ENCODE results near the gene SLC5A5. TPM values are rescaled to one million over a fixed set of nuclear protein-coding genes. Genes with fewer than 3 reads are reported as not detected.
A peak's percentile ranks its signal among the peaks of the same experiment; 100 is the strongest.

SLC5A5 gene
- polyA plus RNA-seq, 3 donors: 0.05 to 0.07 (median 0.06) TPM

- no peak for DNase-seq (ENCODE audit: extremely low read depth in 1 of 11, low read depth in 9 of 11, low spot score in 4 of 11)
Measured at GRCh38 chr19:17843292-17843827, 28.4 kb upstream of the SLC5A5 start.

DNA sequence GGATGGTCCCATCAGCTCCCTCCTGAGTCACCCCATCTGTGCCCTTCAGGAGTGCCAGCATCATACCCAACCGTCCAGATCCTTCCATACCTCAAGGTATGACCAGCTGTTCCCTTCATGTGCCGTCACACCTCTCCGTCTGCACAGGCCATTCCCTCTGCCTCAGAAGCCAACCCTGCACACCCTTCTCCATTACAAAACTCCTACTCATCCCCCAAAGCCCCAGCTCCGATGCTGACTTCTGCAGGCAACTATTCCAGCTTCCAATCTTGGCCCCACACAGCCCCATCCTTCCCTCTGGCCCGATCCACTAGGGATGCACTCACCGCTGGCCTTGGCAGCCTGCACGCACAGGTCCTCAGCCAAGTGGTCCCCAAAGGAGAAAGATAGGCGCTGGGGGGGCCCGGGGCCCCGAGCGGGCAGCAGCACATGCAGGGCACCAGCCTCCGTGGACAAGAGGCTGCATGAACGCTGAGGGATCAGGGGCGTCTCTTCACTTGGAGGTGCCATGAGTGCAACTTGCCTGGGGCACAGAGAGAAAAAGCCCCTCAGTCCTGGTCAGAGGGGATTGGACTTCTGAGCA lies 27.7 kb upstream of the SLC5A5 start:
- no peak for DNase-seq (ENCODE audit: extremely low read depth in 1 of 11, low read depth in 9 of 11, low spot score in 4 of 11)

- no peak for DNase-seq (ENCODE audit: extremely low read depth in 1 of 11, low read depth in 9 of 11, low spot score in 4 of 11)
Measured at GRCh38 chr19:17846146-17846545, 25.6 kb upstream of the SLC5A5 start.

DNA sequence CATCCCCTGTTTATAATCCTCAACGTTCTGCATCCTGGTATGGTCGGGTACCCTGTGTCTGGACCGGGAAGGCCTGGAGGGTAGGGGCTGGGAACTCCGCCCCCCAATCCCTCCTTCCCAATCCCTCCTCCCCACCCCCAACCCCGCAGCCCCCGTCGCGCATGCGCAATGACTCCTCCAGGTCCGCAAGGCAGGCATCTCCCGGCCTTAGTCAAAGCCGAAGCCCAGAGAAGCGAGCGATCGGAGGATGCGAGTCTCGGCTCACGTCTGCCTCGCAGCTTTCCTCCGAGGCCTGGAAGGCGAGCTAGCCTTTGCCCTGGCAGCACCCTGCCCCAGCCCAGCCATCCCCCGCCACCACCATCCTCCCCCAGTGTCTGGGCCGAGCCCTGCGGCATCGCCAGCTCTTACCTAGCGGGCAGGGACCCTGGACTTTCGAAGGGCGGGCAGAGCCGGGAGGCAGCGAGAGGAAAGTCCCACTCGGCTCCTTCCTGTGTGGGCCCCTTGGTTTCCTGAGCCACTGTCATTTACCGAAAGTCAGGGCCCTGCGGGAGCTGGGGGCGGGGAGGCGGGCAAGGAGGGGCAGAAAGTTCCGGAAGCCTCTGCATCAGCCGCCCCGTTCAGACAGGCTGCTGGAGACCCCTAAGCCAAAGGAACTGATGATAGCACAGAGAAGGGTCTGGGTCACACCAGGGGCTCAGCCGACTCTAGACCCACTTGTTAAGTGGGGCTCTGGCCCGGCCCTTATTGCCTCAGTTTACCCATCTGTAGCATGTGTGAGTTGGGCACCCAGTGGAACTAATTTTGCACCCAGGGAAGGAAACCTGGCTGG lies 24.0 kb upstream of the SLC5A5 start, which contains the start of gene JAK3:
Gene JAK3, minus strand, starts transcription at position 445 of the 829 bp plus-strand sequence. CDS start 3,565 bp downstream, outside the sequence.
- peak in 9 of 11 donors; percentile 61 to 79 (median 65) for DNase-seq (ENCODE audit: extremely low read depth in 1 of 11, low read depth in 9 of 11, low spot score in 4 of 11)

GRCh38 chr19:17848595-17849292 lies 23.0 kb upstream of the SLC5A5 start:
- no peak for DNase-seq (ENCODE audit: extremely low read depth in 1 of 11, low read depth in 9 of 11, low spot score in 4 of 11)

DNA sequence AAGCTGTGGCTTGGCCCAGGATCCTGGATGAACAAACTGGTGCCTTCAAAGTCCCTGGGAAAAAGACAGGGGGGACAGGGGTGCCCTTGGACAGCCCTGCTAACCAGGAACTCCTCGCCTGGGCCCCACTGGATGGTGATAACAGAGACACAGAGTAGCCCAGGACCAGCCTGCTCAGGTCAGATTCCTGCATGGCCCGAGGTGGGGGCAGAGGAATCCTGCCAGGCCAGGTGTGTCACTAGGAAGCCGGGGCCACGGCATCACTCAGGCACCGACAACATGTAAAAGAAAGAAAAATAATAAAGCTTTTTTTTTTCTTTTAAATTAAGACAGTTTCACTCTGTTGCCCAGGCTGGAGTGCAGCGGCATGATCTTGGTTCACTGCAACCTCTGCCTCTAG lies 17.7 kb upstream of the SLC5A5 start:
- DNase-seq (ENCODE audit: extremely low read depth in 1 of 11, low read depth in 9 of 11, low spot score in 4 of 11): no peak

GRCh38 chr19:17855280-17856152 lies 16.2 kb upstream of the SLC5A5 start:
- peak in 10 of 11 donors; percentile 17 to 77 (median 62) for DNase-seq (ENCODE audit: extremely low read depth in 1 of 11, low read depth in 9 of 11, low spot score in 4 of 11)

- peak; percentile 95 to 100 (median 99) for DNase-seq (ENCODE audit: extremely low read depth in 1 of 11, low read depth in 9 of 11, low spot score in 4 of 11)
Measured at GRCh38 chr19:17859533-17860330, 12.0 kb upstream of the SLC5A5 start, which contains the start of gene RPL18A. TSS of gene RPL18A (plus strand) at chr19:17859910. CDS start at chr19:17859957, 47 bp downstream.

DNA sequence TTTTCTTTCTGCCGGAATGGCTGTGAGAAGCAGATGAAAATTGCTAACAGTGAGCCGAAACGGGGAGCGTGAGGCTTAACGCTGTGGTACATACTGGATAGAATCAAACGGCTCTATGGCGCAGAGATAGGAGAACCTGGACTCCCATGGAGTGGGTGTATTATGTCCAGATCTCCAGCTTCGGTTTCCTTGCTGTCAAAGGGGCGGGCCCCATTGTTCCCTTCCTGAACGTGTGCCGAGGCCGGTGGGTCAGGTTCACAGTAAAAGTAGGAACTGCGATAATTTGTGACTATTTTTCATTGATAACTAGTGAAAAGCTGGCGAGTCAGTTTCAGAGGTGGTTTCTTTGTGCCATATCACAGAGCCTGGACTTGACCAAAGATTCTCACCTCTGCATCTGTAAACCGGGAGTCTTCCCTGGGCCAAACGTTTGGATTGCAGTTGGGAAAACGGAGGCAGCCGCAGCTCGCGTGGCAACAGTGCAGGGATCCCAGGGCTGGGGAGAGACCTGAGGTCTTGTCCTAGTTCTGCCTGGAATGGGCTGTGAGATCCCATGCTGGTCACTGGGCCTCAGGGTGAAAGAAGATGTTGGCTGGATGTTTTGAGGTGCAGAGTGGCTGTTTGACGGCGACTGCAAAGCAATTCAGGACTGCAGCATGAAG lies 11.3 kb upstream of the SLC5A5 start:
- no peak for DNase-seq (ENCODE audit: extremely low read depth in 1 of 11, low read depth in 9 of 11, low spot score in 4 of 11)

DNA sequence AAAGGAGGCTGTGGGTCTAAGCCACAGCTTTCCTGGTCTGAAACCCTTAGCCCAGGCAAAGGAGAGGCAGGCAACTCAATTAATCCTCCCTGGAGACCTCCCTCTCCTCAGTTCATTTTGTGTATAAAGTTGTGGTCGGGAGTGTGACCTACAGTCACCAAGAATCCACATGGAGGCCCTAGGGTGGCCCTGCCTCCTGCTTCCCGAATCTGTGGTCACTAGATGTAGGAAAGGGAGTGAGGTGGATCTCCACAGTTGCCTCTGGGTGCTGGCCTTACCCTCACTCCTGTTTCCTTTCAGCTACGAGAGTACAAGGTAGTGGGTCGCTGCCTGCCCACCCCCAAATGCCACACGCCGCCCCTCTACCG lies 10.8 kb upstream of the SLC5A5 start:
- no peak for DNase-seq (ENCODE audit: extremely low read depth in 1 of 11, low read depth in 9 of 11, low spot score in 4 of 11)

DNA sequence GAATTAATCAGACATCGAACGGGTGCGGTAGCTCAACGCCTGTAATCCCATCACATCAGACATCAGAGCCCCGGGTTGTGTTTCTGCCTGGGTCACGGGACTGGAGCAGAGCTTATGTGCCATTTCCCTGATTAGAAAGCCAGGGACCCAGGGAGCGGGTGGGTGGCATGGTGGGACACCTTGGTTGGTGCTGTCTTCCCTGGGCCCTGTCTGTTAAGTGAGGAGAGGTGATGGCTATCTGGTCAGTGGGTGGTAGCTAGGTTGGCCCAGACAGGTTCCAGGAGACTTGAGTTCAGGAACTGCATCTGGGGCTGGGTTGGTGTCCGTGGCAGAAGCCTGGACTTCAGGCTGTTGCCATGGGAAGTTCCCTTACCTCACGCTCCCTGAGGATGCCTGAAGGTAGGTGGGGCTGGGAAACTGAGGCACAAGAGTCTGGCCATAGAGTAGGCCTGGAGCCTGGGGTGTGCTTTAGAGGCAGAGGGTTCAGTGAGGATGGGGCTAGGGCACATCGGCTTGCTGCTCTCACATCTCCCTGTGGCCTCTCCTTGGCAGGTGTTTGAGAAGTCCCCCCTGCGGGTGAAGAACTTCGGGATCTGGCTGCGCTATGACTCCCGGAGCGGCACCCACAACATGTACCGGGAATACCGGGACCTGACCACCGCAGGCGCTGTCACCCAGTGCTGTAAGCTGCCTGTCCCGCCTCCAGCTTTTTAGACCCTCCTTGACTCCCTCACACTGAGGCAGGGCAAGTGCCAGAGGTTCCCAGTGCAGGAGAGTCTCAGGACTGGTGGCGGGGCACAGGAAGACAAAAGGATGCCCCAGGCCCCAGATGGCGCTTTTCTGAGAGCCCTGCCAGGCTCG lies 10.0 kb upstream of the SLC5A5 start:
- DNase-seq (ENCODE audit: extremely low read depth in 1 of 11, low read depth in 9 of 11, low spot score in 4 of 11): no peak

GRCh38 chr19:17862711-17863519 lies 8.8 kb upstream of the SLC5A5 start:
- DNase-seq (ENCODE audit: extremely low read depth in 1 of 11, low read depth in 9 of 11, low spot score in 4 of 11): no peak

- DNase-seq (ENCODE audit: extremely low read depth in 1 of 11, low read depth in 9 of 11, low spot score in 4 of 11): no peak
Measured at GRCh38 chr19:17863520-17864182, 8.1 kb upstream of the SLC5A5 start.

GRCh38 chr19:17865364-17866311 lies 6.1 kb upstream of the SLC5A5 start:
- DNase-seq (ENCODE audit: extremely low read depth in 1 of 11, low read depth in 9 of 11, low spot score in 4 of 11): no peak
